DLD1 (cell line): Measurements from ENCODE around the gene PDE8B.

Experiments
- in situ Hi-C: cut with HindIII; loops from 2 replicates; pipeline ENCODE4 v1.10.0; 2017; ENCODE audit warnings: low sequenced_read_pairs

The PDE8B gene

DNA sequence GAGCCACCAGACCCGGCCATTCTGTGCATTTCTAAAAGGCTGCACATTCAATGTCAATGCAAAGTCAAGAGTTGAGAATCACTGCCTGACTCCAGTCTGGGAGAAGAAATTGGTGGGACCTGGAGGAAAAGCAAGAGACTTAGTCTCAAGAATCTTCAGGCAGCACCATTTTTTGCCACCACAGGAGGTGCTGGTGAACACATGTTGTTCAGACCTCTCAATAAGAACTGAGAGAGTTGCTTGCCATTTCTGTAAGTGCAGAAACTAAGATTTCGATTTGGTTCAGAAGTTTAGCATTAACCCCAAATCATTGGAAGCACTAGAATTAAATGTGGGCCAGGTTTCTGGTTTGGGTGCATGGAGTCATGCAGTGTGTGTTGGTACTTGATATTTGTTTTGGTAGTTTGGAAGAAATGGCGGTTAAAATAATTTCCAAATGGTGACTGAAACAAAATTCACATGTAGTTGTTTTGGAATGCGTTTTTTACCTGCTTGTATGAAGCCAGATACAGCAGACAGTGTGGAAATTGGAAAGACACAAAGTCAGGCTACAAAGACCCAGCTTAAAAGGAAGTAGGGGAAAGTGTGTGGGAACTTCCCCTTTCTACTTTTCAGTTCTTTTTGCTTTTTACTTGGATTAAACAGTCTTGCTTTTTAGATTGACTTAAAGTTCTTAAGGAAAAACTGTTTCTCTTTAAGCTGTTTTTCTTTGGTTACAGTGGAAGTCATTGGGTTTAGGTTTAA lies 20.4 kb downstream of the PDE8B start:
- in situ Hi-C loops = no loop called here

DNA sequence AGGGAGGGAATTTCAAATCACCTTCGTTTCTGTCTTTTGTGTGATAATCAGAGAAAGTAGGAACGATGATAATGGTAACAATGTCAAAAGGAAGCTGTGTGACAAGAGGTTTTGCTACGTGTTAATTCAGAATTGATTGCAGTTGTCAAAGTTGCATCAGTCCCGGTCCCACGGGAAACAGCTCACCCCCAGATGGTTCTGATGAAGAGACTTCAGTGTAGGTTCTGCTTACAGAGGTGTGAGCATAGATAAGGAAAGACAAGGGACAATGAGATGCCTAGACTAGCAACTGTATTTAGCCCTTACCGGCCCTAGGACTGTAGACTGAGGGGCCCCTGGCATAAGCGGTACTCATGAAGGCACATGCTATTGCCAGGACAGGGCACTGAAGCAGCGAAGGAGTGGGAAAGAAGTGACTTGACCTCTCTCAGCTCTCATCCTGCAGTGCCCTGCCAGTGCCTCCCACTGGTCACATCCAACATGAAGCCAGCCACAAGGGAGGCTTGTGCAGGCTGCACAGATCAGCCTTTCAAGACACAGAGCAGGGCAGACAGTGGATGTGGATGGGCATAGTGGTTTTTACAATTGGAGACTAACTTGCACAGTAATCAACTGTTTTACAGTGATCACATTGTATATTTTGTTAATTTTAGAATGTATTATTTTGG lies 21.1 kb downstream of the PDE8B start:
- in situ Hi-C loops = no loop called here

DNA sequence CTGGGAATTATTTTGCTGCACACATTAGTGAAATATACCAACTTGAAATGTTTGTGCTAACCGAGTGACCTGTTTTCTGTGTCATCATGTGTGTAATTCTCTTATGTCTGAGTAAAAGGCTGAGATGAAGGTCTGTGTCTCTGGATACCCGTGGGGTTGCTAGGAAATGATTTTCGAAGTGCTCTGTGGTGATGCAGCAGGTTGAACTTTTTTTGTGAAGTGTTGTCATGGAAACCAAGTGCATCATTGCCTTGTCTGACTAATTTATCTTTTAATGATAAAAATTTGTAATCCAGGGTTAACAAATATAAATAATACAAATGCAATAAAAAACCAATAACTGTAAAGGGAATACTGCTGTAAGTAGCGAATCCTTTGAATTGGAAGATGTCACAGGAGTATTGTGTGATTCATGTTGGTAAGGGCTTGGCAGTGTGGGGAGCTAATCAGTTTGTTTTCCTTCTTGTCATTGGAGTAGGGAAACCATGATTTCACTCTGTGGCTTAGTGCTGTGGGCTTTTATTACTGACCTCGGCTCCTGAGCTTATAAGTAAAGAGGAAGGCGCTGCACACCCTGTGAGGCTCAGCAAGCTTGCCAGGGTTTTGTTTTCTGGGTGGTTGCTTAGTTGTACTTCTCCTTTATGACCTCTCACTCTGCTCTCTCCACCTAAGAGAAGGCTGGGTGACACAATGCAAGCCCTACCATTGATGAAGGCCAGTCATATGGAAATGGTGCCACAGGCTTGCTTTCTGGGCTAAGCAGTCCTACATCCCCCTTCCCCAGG lies 22.3 kb downstream of the PDE8B start:
- in situ Hi-C loops = no loop called here

DNA sequence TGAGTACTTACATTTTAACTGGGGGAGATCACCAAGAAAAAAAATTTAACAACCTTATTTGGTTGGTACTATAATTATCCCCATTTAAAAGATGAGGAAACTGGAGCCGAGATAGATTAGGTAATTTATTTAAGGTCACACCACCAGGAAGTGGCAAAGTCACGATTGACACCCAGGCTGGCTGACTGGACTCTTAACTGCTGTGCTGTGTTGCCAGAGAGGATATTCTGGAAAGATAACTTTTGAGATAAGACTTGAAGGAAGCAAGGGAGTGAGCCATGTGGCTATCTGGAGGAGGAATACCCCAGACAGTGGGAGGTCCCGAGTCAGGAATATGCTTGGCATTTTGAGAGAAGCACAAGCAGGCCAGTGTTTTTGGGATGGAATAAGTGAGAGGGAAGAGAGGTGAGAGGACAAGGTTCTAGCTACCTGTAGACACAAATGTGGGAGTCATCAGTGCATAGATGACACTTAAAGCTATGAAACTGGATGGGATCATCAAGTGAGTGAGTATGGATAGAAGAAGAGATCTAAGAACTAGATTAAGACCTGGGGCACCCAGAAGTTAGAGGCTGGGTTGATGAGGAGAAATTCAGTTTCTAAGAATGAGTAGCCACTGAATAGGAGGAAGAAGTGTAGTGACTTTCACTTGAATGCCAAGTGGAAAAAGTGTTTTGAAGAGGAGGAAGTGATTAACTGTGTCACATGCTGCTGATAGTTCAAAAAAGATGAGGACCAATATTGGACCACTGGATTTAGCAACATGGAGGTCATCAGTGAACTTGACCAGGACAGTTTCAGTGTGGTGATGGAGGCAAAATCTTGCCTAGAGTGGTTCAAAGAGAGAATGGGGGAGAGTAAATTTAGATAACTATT lies 25.6 kb downstream of the PDE8B start:
- in situ Hi-C loops = no loop called here

DNA sequence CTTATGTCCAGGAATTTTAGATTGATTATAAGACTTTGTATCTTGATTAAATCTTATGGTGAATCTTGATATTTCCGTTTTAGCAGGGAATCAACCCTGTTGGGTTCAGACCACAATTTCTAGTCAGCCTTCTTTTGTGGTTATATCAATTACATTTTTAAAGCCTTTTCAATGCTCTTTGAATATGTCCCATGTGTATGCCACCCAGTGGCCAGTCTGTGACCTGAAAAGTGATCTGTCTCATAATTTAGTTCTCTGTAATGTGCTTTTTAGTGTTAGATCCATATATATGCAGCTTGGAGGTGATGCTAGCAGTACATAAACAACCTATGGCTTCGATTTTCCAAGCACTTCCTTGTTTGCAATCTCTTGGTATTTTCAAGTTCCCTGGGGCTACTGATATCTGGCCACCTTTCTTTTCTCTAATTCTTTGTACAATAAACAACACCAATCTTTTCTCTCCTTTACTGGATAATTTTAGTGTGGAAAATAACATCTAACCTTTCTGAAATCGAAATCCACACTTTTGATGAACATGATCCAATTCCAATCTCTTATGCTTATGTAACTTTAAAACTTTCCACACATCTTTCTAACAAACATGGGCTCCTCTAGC lies 28.8 kb downstream of the PDE8B start:
- in situ Hi-C loops = no loop called here

DNA sequence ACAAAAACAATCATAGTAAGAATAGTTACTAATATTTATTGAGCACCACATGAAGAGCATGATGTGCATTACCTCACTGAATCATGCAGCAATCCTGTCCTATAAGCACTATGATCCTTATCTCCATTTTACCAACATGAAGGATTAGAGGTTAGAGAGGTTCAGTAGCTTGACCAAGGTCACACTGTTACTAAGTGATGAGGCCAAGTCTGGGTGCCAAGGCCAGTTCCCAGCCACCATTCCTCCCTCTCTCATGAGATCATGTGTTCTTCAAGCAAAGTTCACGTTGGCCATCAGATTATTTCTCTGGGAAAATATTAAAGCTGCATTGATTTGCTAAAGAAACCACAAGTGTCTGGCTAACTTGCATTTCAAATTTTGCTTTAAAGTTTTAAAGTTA lies 31.0 kb downstream of the PDE8B start:
- in situ Hi-C loops = no loop called here

DNA sequence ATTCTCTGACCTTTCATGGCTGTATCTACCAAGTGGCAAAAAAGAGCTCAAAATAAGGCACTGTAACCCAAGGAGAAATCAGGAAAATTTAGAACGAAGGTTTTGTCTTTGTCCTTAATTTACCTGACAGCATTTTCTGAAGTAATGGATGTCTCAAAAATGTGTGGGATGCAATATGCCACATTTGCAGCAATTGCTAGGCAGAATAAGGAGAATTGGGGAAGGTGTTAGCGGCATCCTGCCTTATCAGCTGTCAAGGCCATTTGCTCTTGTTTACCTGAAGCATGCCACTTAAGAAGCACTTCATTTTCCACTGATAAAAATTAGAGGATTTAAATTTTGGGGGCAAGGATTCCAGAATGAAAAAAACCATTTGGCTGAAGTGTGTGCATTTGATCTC lies 39.0 kb downstream of the PDE8B start:
- in situ Hi-C loops = no loop called here

DNA sequence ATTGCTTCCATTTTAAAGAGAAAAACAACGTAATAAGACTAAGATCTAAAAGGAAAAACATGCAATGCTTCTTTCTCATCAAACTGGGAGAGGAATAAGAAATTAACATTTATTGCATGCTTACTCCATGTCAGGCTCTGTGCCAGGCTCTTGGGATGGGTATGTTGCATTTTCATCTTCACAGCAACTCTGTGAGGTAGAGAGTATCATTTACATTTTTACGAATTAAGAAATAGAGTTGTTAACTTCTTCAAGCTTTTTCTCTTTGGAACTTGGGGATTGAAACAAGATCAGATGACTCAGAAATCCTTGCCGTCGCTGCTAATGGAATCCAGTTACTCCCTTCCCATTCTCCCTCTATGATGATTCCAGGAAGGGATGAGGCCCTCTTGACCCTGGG lies 39.5 kb downstream of the PDE8B start:
- in situ Hi-C loops = no loop called here

DNA sequence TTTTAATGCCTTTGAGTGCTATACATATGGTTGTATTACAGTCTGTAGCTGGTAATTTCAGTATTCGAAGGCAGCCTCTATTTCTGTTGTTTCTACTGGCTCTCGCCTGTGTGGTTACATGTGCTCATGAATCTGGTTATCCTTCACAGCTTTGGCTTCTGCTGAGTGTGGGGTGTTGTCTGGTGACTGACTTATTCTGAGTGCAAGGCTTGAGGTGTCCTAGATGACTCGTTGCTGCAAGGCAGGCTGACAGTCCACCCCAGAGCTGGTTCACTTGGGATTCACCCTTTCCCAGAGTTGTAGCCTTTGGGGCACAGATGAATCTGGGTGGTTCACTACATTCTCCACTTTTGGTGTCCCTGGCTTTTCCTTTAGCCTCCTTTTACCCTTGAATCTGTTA lies 41.4 kb downstream of the PDE8B start:
- in situ Hi-C loops = no loop called here

DNA sequence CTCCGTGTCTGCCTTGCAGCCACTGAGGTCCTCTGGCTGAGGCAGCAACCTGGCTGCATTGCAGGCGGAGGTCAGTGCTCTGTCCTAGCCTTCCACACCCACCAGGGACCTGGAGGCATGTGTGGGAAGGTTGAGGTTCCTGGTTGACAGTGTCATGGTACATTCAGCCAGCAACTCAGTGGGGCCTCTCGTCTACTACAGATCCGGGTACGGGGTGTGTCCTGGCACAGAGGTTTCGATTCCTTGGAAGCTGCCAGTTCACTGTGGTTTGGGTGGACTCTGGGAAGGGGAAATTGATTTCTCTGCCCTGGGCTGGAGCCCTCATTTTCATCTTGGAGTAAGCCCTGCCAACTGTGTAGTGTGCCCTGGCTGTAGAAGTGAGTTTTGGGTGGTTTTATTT lies 45.1 kb downstream of the PDE8B start:
- in situ Hi-C loops = no loop called here

DNA sequence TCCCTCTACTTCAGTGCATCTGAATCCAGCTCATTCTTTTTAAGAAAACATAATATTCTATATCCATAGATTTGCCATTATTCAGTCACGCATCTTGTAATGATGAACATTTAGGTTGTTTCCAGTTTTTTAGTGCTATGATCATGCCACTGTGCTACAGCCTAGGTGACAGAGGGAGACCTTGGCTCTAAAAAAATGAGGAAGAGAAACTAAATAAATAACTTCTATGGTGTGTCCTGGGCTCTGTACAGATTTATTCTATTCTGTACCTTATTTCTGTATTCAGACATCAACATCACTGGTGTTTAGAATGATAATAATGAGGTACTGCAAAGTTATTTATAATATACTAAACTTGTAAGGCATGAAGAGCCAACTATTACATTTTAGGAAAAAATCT lies 45.9 kb downstream of the PDE8B start:
- in situ Hi-C loops = no loop called here

DNA sequence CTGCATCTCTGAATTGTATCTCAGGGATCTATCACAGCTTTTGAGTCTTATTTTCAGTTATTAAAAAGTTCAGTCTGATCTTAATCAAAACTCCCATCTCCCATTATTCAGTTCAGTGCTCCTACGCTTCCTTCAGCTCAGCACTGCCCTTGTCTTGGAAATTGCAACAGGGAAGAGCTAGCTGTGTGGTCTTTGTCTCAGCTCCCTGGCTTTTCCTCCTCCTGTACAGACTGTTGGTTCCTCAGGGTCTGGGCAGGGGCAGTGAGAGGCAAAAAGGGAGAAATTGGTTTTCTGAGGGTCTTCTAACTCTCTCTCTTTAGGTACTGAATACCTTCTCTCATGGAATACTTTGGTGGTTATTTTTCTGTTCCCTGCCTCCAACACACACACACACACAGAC lies 48.2 kb downstream of the PDE8B start:
- in situ Hi-C loops = no loop called here

DNA sequence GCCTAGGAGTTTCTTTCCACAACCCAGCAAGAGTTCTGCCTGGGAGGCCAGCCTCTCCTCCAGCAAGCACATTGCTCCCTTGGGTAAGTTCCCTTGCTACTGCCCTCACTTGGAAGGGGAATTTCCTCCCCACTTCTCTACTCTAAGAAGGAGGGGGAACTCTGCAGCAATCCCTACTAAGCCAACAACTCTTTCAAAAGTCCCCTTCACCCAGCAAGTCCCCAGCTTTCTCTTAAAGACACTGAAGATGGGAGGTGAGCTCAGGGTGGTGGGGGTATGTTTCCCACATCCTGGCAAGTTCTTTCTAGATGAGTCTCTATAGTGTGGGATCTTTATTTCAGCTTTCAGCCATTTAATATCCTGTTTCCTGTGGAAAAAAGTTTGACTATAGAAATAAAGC lies 49.0 kb downstream of the PDE8B start:
- in situ Hi-C loops = no loop called here

DNA sequence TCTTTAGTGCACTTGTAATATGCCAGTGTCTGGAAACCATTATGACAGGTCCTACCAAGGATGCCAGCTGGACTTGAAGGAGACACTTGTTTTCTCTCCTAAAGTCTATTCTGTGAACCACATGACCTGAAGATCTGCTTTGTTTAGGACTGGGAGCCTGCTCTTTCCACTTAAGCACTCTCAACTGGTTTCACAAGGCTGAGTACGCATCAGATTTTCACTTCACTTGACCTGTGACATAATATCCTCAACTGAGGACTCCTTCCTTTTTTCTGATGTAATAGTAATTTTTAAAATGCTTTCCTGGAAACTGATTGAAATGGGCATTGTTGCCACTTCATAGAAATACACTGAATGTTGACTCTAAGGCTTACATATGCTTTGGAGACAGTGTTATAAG lies 52.2 kb downstream of the PDE8B start:
- in situ Hi-C loops = no loop called here

DNA sequence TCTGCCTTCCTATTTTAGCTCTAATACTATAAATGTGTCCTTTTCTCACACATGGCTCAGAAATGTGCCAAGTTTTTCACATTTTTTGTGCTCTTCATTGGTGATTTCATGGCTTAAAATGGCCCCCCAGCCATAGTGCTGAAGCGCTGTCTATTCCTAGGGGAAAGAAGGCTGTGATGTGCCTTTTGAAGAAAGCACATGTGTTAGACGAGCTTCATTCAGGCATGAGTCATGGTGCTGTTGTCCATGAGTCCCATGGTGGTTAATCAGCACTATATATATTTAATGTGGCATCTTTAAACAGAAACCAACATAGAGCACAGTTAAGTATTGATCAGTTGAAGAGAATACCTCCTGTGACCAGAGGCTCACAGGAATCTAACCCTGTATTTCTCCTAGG lies 55.8 kb downstream of the PDE8B start:
- in situ Hi-C loops = no loop called here

DNA sequence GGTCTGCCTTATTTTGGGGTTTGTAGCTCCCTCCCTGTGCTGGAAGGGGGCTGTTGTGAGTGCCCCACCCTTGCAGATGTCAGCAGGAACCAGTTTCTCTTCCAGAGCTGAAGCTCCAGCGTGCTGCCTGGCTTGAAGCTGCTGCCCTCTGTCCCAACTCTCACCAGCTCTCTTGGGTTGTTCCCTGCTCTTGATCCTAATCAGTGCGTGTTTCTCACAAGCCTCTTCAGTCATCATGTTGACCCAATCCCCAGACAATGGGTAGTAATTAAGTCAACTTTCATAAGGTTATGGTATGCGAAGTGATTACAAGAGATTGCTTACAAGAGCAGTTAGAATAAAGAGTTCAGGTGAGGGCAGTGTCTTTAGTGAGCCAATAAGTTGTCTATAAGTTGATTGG lies 57.0 kb downstream of the PDE8B start:
- in situ Hi-C loops = no loop called here

DNA sequence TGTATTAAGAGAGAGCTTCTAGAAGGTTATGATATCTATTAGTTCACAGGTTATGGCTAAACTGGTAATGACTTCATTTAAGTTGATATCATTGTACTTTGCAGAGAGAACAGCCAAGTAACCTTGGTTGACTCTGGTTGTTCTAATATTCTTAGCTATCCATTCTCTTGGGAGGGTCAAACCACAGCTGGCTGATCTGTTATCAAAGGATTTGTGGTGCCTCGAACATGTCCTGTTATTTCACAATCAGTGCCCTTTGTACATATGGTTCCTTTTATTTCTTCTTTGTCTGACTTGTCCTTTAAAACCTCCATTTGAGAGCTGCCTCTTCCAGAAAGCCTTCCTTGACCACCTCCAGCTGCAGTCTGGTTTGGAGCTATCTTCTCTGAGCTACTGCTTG lies 61.7 kb downstream of the PDE8B start:
- in situ Hi-C loops = no loop called here

DNA sequence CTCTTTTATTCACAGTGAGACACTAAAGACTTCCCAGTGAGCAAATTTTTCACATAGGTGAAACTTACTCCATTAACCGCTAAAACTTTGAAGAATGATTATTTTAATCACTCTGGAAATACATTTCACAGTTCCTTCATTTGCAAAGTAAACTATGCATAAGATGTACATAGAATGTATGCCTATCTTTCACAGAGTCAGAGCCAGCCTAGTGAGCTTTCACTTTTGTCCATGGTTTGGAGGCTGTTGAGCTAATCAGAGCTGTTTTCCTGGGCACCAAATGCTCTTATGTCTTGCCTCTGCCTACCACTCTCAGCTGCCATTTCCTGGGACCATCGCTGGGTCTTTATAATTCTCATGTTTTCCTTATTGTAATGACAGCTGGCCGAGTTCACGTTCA lies 67.3 kb downstream of the PDE8B start:
- in situ Hi-C loops = no loop called here

DNA sequence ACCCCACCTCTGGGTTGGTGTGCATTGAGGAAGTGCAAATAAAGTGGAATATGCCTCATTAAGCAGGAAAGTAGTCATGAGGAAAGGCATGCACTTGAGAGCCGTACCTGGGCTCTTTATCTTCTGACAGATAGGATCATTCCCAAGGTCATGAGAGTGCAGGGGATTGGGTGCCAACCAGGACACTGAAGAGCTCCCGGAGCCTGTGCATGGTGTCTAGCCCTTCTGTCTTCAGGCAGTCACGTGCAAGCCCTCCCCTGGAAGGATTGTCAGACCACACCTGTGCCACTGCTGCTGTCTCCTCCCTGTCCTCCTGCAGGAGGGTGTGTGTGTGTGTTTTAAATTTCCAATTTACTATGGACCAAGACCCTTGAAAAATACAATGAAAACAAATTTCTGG lies 69.6 kb downstream of the PDE8B start:
- in situ Hi-C loops = no loop called here

DNA sequence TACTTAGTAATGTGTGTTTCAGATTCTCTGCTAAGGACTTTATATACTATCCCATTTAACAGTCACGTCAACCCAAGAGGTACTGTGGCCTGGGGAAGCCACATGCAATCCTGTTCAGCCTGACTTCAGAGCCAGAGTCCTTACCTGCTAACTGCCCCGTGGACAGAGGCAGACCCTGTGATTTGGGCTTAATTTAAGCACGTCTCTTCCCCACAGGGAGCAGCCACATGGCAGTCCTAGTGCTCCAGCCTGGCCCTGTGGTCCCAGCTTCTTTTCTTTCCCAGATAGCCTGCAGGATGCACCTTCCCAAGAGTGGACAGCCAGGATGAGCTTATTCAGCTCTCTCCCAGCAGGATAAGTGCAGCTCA lies 71.5 kb downstream of the PDE8B start:
- in situ Hi-C loops = no loop called here
